PC-9 (cell line): ENCODE data around the gene PAXX.

Source experiments
- CTCF ChIP-seq: fragments of 200-600 bp; sonication (generic); conservative IDR thresholded peaks from 2 replicates; pipeline ENCODE4 v1.6.1; 2017; ENCODE audit warnings: mixed run types, antibody characterized with exemption, mild to moderate bottlenecking, moderate library complexity
- EZH2 ChIP-seq: fragments of 200-600 bp; sonication (generic); IDR thresholded peaks from 2 replicates; pipeline ENCODE4 v1.8.0; 2017; ENCODE audit warnings: antibody characterized with exemption, low read depth

GRCh38 chr9:136956604-136957003, 35.6 kb upstream of the PAXX start:
- TF ChIP-seq CTCF (no peak), EZH2 (no peak)
